Vagina (tissue), 2 donors: ENCODE results near the gene ACSF2.

ENCODE experiments used
- POLR2A ChIP-seq, 2 donors: fragments of 450-650 bp; IDR thresholded peaks; one replicate each; pipeline ENCODE4 v1.6.1; 2017; ENCODE audit warnings: antibody characterized with exemption in 2 of 2, mild to moderate bottlenecking in 2 of 2, moderate library complexity in 2 of 2
- TF ChIP-seq, protein P1 (sequence below), 3 experiments: fragments of 450-650 bp in 2 of 3; fragments of 200-600 bp in 1 of 3; sonication (generic) in 1 of 3; IDR thresholded peaks; one replicate each; pipeline ENCODE4 v1.5.1; 2017 to 2019; ENCODE audit warnings: antibody characterized with exemption in 3 of 3, mild to moderate bottlenecking in 2 of 3, moderate library complexity in 2 of 3

- TF ChIP-seq, protein P1, sequence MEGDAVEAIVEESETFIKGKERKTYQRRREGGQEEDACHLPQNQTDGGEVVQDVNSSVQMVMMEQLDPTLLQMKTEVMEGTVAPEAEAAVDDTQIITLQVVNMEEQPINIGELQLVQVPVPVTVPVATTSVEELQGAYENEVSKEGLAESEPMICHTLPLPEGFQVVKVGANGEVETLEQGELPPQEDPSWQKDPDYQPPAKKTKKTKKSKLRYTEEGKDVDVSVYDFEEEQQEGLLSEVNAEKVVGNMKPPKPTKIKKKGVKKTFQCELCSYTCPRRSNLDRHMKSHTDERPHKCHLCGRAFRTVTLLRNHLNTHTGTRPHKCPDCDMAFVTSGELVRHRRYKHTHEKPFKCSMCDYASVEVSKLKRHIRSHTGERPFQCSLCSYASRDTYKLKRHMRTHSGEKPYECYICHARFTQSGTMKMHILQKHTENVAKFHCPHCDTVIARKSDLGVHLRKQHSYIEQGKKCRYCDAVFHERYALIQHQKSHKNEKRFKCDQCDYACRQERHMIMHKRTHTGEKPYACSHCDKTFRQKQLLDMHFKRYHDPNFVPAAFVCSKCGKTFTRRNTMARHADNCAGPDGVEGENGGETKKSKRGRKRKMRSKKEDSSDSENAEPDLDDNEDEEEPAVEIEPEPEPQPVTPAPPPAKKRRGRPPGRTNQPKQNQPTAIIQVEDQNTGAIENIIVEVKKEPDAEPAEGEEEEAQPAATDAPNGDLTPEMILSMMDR (IDR thresholded peaks at IDR 0.05) = no peak
- no peak for TF ChIP-seq POLR2A (IDR thresholded peaks at IDR 0.05)
Observed at GRCh38 chr17:50386510-50386909, 39.5 kb upstream of the ACSF2 start.
